GM23248 (cell line): ENCODE data around the gene ATP10A.

Source experiments
- EZH2 ChIP-seq: fragments of 200-600 bp; sonication (generic); IDR thresholded peaks from 2 replicates; pipeline ENCODE4 v1.6.1; 2018; ENCODE audit warnings: antibody characterized with exemption, mild to moderate bottlenecking; ENCODE audit not compliant: insufficient read depth, poor library complexity, severe bottlenecking
- EZH2phosphoT487 ChIP-seq: fragments of 200-600 bp; sonication (generic); IDR thresholded peaks from 2 replicates; pipeline ENCODE4 v1.6.1; 2018; ENCODE audit warnings: antibody characterized with exemption, moderate library complexity, mild to moderate bottlenecking, low read depth; ENCODE audit not compliant: insufficient read depth

DNA sequence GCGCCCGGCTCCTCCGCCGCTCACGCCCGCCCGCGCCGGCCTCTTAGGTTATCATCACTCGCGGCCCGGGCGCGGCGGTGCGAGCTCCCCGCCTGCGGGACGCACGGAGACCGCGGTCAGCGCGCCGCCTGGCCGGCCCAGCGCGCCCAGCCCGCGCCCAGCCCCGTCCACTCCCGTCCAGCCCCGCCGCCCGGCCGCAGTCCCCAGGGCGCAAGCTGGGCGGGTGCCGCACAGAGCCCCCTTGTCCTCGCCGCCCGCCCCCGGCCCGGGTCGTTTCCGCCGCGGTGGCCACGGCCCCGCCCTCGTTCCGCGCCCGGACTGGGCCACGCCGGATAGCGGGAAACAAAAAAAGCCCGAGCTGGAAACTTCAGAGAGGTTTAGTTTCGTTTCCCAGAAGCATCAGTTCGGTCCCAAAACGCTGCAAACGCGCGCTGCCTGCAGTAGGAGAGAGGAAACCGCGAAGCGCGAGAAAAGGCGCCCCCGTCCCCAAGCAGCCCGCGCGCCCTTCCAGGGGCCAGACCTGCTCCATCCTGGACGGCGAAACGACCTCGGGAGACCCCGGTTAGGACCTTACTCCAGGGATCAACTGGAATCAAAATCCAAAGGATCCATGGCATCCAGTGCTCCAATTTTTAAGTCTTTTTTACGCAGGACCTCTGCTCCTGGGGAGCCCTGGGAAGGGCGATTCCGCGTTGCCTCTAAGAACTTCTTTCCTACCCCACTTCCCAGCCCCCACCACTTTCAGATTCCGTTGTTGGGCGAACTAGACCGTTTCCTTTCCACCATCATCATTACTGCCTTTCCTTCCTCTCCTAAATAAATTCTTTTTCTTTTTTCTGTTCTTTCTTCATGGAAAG is at the start of gene ATP10A:
- TF ChIP-seq EZH2phosphoT487, result no peak
- TF ChIP-seq EZH2, result no peak
